ENCODE measurements around the gene SLC16A5.
"Not testable (repeated sequence)": the region's sequence is repeated elsewhere in the genome, so short reads cannot be mapped to it uniquely, and the experiment has no call there.

SLC16A5 gene

GRCh38 chr17:75111777-75112335 lies 24.1 kb downstream of the SLC16A5 start:
- no peak for DNase-seq (ENCODE audit: low read depth in 2 of 2)

GRCh38 chr17:75113798-75114551 lies 26.2 kb downstream of the SLC16A5 start:
- DNase-seq (ENCODE audit: low read depth in 2 of 2): peak; percentile 81 to 82

- no peak for DNase-seq (ENCODE audit: low read depth in 2 of 2)
Measured at GRCh38 chr17:75114552-75115314, 27.0 kb downstream of the SLC16A5 start.

DNA sequence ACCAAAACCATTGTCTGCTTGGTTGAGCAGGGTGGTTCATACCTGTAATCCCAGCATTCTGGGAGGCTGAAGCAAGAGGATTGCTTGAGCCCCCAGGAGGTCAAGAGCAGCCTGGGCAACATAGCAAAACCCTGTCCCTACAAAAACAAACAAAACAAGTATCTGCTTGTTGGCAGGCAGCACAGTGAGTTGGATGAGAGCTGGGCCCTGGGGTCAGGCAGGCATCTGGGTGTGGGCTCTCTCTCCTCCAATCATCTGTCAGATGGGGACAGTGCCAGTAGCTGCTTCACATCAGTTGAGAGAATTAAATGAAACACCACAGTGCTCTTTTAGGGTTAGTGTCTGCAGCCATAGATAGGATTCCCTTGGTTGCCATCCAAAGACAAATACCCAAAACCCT lies 27.8 kb downstream of the SLC16A5 start:
- DNase-seq (ENCODE audit: low read depth in 2 of 2): no peak

- no peak for DNase-seq (ENCODE audit: low read depth in 2 of 2)
Measured at GRCh38 chr17:75116737-75117136, 29.0 kb downstream of the SLC16A5 start.

- DNase-seq (ENCODE audit: low read depth in 2 of 2): no peak
Measured at GRCh38 chr17:75118307-75118706, 30.6 kb downstream of the SLC16A5 start.

DNA sequence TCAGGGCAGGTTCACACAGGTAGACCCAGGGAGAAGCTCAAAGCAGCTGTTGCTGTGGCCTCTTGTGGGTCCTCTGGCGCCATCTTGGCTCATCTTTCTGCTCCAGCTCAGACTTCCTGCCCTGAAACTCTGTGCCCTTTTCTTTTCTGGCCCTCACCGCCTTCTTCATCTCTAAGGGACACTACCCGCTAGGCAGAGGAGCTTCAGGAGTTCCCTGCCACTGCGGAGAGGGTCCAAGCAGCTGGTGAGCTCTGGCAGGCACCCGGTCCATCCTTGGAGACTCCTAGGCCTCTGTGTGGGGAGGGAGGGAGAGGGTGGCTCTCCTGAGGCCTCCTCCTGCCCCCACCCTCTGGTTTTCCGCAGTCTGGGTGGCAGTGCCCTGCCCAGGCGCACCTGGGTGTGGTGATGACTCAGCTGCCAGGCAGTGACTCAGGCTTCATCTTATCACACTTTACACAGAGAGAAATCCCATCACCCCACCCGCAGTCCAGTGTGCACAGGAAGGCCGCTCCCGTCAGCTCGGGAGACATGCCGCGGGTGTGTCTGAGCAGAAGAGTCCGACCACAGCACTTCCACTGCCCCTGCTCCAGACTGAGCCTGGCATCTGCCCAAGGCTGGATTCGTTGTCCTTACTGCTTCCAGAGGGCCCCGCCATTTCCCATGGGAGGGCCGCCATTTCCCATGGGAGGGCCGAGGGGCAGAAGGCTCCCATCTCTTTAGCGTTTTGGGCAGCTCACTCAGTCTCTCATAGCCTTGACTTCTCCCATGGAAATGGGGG lies 36.5 kb downstream of the SLC16A5 start:
- peak; percentile 49 to 53 for DNase-seq (ENCODE audit: low read depth in 2 of 2)

DNA sequence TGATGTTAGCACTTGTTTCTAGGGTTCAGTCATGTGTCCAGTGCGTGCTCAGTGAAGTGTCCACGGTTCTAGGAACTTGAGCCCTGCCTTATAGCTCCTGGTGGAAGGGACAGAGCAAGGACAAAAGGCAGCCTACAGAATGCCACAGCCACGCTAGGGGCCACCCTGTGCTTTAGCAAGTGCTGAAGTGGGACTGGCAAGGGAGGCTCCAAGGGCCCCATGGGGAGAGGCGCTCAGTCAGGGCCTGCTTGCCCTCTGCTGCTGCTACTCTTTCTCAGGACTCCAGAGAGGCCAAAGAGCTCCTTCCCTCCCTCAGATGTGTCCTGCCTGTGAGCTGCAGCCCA lies 37.0 kb downstream of the SLC16A5 start:
- no peak for DNase-seq (ENCODE audit: low read depth in 2 of 2)

DNA sequence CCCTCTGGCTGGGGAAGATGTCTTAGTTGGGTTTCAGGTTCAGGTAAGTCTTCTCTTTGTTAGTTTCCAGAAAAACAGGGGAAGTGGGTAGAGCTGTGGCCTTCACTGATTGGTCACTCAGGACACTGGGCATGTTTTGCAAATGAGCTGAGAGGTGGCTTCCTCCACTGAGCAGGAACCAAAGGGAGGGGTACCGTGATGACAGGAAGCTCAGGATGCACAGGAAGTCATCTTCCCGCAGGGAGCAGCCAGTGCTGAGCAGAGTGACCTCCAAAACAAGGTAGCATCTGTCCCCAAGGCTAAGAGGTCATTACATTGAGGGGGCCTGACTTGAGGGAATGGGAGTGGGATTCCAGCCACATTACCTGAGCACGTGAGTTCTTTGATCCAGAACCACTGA lies 38.2 kb downstream of the SLC16A5 start:
- no peak for DNase-seq (ENCODE audit: low read depth in 2 of 2)

DNA sequence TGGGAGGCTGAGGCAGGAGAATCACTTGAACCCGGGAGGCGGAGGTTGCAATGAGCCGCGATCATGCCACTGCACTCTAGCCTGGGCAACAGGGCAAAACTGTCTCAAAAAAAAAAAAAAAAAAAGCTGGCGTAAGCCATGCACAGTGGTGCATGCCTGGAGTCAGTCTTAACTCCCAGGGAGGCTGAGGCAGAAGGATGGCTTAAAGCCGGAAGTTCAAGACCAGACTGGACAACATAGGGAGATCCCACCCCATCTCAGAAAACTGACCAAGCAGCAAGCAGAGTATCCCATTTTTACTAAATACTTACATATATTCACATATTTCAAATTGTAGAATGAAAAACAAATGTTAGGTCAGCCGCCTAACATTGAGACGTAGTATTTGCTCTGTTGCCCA lies 39.2 kb downstream of the SLC16A5 start:
- no peak for DNase-seq (ENCODE audit: low read depth in 2 of 2)

GRCh38 chr17:75127936-75128335 lies 40.2 kb downstream of the SLC16A5 start:
- DNase-seq (ENCODE audit: low read depth in 2 of 2): not testable (repeated sequence)

DNA sequence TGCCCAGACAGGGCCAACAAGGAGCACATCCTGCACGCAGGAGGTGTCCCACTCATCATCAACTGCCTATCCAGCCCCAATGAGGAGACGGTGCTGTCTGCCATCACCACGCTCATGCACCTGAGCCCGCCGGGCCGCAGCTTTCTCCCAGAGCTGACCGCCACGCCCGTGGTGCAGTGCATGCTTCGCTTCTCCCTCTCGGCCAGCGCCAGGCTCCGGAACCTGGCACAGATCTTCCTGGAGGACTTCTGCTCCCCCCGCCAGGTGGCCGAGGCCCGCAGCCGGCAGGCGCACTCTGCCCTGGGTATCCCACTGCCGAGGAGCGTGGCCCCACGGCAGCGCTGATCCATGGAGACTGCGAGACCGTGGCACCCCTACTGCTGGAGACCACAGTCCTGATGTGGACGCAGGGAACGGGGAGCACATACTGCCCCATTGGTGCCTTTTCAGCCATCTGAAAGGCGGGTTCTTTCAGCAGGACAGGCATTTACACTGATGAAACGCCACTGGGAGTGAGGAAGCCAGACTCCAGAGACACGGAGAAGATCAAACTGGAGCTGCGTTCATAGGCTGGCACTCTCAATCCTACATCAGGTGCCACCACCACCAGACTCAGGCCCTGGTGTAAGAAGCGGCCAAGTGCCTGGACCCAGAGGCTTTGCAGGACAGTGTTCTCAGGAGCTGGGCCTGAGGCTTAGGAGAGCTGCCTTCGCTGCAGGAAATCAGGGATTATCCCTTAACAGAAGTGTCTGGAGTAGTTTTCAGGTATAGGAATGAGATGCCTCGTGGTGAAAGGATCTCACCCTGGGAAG lies 41.1 kb downstream of the SLC16A5 start:
- no peak for DNase-seq (ENCODE audit: low read depth in 2 of 2)

- no peak for DNase-seq (ENCODE audit: low read depth in 2 of 2)
Measured at GRCh38 chr17:75129576-75129975, 41.8 kb downstream of the SLC16A5 start.

DNA sequence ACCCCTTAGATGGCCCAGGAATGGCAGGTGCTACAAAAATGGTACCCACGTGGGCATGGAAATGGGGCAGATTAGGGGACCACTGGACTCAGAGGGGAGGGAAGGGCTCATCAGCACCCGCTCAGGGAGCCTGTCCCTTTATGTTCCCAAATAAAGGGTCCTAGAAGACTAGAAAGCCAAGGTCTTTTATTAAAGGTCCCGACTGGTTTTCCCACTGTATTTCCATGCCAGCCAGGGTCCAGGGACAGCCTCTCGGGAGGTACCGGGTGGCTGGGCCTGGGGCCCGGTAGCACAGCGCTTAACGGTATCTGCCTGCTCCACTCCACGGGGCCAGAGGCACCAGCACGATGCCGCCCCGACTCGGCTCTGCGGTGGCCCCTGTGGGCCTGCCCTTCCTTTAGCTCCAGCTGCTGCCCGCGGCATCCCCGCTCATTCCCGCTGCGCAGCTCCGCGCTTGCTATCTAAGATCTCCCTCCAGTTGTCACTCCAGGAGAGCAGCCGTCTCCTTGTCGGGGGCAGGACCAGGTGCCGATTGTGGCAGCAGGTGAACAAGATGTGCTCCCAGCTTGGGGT lies 42.4 kb downstream of the SLC16A5 start:
- DNase-seq (ENCODE audit: low read depth in 2 of 2): no peak

GRCh38 chr17:75130632-75131277 lies 43.0 kb downstream of the SLC16A5 start:
- peak in 1 of 2 donors; percentile 31 for DNase-seq (ENCODE audit: low read depth in 2 of 2)

GRCh38 chr17:75131278-75132017 lies 43.7 kb downstream of the SLC16A5 start, which contains the start of gene NT5C:
Gene NT5C, minus strand, starts transcription at chr17:75131742. Its CDS starts 35 bp downstream, at chr17:75131707.
- peak in 1 of 2 donors; percentile 36 for DNase-seq (ENCODE audit: low read depth in 2 of 2)

DNA sequence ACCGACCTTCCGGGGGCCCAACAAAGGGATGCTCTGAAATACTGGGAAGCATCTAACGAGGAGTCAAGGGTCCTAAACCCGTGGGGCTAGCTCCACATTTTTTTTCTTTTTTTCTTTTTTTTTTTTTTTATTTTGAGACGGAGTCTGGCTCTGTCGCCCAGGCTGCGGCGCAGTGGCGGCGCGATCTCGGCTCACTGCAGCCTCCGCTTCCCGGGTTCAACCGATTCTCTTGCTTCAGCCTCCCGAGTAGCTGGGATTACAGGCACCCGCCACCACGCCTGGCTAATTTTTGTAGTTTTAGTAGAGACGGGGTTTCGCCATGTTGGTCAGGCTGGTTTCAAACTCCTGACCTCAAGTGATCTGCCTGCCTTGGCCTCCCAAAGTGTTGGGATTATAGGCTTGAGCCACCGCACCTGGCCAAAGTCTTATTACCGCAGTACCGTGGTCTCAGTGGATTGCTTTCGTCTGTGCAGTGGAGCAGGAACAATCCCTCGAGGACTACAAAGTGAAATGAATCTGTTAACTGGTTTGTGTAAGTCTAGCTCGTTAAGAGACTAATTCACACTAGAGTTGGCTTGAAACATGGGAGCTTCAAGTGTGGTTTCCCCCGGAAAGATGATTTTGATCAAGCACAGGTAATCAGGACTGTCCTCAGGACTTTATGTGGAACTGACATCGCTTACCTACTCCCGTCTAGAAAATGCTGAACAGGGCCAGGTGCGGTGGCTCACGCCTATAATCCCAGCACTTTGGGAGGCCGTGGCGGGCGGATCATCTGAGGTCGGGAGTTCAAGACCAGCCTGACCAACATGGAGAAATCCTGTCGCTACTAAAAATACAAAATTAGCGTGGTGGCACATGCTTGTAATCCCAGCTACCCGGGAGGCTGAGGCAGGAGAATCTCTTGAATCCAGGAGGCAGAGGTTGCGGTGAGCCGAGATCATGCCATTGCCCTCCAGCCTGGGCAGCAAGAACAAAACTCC lies 44.6 kb downstream of the SLC16A5 start:
- DNase-seq (ENCODE audit: low read depth in 2 of 2): not testable (repeated sequence)

DNA sequence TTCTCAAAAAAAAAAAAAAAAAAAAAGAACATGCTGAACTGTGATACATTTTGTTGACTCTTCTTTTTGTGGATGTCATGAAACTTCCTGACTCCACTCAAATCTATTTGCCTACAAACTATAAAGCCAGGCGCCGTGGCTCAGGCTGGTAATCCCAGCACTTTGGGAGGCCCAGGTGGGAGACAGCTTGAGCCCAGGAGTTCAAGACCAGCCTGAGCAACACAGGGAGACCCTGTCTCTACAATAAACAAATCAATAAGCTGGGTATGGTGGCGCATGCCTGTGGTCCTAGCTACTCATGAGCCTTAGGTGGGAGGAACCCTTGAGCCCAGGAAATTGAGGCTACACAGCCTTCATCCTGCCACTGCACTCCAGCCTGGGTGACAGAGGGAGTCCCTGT lies 45.2 kb downstream of the SLC16A5 start:
- no peak for DNase-seq (ENCODE audit: low read depth in 2 of 2)

Data from activated CD8-positive, alpha-beta memory T cell treated with anti-CD3 and anti-CD28 coated beads for 4 hours (primary cell).